Hematopoietic multipotent progenitor cell (in vitro differentiated cells): ENCODE results near the gene MAPK8. TPM values are rescaled to one million over a fixed set of nuclear protein-coding genes. Genes with fewer than 3 reads are reported as not detected.
A peak's percentile ranks its signal among the peaks of the same experiment; 100 is the strongest.

Source experiments
- DNase-seq, 3 donors: peaks; one replicate each; pipeline ENCODE4 v3.0.0-alpha.2; 2011 to 2015; ENCODE audit warnings: low read depth in 2 of 3, low spot score in 2 of 3
- total RNA-seq: library from RNA; depleted of rRNA; stranded (reverse); fragments of >200 nt; gene quantifications from one replicate; pipeline ENCODE4 v1.2.3, GENCODE V29; 2012

MAPK8 gene
- total RNA-seq, 1 donor, result 38.8 TPM

DNA sequence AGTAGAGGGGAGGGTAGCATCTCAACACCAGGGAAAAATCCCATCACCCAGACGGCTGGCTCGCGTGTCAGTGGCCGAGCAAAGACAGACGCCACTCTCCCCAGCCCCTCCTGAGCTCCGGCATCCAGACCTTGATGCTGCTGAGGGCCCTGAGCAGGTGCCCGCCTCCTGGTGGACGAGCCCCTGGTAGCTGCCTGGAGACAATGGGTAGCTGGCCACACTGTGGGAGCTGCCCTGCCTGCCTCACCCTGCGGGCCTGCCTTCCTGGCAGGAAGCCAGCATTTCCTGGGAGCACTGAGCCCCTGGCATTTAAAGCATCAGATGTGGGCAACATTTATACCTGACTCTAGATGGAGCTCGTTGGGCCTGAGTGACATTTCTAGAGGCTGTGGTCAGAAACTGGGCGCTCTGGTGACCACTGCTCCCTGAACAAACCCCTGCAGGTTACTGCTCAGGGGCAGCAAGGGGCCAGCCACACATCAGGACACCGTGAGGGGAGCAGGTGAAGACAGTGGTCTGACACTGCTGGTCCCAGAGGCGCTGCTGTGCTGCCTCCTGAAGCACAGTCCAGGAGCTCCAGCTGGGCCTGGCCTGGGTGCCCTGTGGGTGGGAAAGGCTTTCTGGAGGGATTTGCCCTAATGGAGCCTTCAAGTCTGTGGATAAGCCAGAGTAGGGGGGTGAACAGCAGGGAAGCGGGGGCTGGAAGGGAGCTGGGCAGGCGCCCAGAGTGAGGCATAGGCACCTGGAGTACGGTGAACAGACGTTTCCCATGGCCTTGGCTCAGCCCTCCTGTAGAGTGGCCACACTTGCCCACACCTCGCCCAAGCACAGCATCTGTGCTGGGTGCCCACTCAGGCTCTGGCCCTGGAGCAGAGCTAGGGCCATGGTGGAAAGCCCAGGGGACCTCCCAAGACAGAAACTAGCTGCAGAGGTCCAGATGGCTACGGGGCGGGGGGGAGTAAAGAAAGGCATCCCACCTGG lies 138.7 kb downstream of the MAPK8 start:
- DNase-seq, result no peak

DNA sequence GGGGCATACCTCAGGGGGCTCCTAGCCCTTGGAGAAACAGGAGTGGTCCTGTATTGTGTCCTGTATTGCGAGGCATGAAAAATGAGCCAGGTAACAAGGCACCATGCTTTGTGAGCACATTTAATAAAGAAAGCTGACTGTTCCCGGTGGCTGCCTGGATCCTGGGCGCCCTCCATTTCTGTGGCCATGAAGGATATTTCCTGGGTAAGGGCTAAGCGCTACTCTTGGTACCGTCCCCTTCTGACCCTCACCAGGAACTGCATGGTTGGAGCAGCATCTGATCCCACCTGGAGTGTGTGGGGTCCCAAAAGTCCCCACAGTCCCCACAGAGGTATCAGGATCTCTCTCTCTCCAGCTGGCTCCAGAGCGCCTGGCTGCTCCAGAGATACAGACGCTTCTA lies 139.5 kb downstream of the MAPK8 start:
- no peak for DNase-seq

GRCh38 chr10:48446785-48447184 lies 140.3 kb downstream of the MAPK8 start:
- no peak for DNase-seq

GRCh38 chr10:48447356-48448215 lies 141.1 kb downstream of the MAPK8 start:
- DNase-seq, result no peak

- DNase-seq, result no peak
These were observed 142.3 kb downstream of the MAPK8 start for GRCh38 chr10:48448796-48449195.

DNA sequence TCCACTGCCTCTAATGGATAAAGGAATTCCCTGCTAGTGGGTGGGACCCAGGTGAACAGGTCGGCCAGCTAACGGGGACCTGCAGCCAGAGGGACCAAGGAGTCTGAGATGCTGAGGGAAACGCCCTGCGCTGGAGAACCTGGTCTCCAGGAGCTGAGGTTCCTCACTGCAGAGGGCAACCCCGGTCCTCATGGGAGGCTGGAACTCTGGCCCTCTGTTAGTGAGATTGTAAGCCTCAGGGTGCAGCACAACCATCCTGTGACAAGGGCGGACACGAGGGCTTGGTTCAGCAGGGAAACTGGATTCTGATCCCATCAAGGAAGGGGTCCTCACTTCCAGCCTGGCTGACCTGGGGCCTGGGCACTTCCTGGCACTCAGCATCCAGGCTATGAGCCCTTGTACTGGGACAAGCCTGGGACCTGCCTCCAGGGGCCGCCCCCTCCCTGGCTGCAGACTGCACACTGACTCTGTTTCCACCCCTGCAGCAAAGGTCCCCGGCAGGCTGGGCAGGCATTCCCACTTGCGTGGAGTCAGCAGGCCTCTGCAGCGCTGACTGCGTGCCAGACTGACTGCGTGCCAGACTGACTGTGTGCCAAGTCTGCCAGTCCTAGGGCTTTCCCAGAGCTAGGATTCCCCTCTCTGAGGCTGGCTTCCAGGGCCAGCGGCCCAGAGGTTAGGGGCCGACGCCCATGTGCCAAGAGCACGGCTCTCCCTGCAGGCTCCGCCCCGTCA lies 143.2 kb downstream of the MAPK8 start:
- no peak for DNase-seq

GRCh38 chr10:48450233-48450740 lies 143.8 kb downstream of the MAPK8 start:
- no peak for DNase-seq

DNA sequence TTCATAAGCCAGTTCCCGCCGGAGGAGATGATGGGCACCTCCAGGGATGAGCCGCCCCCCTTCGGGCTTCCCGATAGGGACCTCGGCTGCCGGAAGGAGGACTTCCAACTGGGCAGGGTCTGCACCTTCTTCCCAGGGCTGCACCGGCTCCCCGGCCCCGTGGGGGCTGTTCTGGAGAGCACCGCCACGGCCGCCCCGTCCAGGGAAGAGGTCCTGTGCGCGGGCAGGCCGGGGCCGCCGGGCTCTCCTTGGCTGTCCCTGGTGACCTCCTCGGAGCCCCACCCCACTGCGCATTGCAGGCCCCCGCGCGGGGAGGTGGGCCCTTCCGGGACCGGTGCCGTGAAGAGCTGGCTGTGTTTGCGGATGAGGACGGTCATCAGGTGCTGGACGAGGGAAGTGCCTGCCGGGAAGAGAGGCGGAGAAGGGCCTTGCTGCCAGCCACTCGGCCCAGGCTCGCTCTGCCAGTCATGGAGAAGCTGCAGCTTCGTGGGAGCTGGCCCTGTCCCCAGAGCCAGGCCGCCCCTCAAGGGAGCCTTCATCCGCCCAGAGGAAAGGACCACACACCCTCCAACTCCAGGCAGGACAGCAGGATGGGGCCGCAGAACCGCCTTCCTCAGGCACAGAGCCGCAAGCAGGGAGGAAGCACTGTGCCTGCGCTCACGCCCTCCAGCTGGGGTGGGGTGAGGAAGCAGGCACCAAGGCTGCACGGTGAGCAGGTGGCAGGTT lies 144.4 kb downstream of the MAPK8 start:
- no peak for DNase-seq

GRCh38 chr10:48451969-48452878 lies 145.7 kb downstream of the MAPK8 start:
- no peak for DNase-seq

- DNase-seq, result no peak
These were observed 146.5 kb downstream of the MAPK8 start for GRCh38 chr10:48452879-48453412.

- no peak for DNase-seq
These were observed 147.2 kb downstream of the MAPK8 start for GRCh38 chr10:48453451-48454301.

GRCh38 chr10:48454302-48455054 lies 148.0 kb downstream of the MAPK8 start:
- no peak for DNase-seq

- DNase-seq, result no peak
These were observed 148.5 kb downstream of the MAPK8 start for GRCh38 chr10:48455055-48455391.

- no peak for DNase-seq
These were observed 149.1 kb downstream of the MAPK8 start for GRCh38 chr10:48455392-48456151.

DNA sequence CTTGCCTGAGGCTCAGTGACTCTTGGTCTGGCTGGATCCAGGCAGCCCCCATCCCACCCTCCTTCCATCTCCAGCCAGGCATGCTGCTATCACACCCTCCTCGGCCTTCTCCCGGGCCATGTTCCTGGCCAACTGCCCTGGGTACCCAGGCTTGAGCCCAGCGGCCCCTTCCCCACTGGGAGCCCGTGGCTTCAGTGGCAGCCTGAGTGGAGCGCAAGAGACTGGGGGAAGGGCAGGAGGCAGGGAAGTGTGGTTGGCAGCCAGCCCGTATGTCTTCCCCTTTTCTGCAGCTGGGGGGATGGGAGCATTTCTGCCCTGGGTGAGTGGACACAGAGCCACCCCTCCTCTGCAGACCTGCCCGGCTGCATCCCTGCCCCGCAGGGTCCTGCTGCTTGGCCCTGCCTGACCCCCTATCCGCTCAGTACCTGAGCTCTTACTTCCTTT lies 149.9 kb downstream of the MAPK8 start:
- peak in 2 of 3 donors; percentile 83 to 88 for DNase-seq
